ENCODE measurements around the gene MAML2. TPM values are rescaled to one million over a fixed set of nuclear protein-coding genes. Genes with fewer than 3 reads are reported as not detected.

Gene MAML2
- total and polyA plus RNA-seq, 2 of the 8 experiments (the other 6 are each of a cell fraction or from before 2014, with no cell fraction given) = 3.8 to 6.6 TPM

GRCh38 chr11:96095884-96096303, 247.1 kb downstream of the MAML2 start:
- H3K9ac ChIP-seq (replicated peaks in 1 of 4; ENCODE audit: extremely low read depth in 1 of 4, low read depth in 3 of 4, low read length in 3 of 4) = no peak overlapping the region
- no peak overlapping the region for H3K4me2 ChIP-seq (ENCODE audit: insufficient read depth in 1 of 2, low read depth in 2 of 2, low read length in 2 of 2)
- POLR2A ChIA-PET (ENCODE audit: partially characterized antibody) = no interaction called here
- H2AFZ ChIP-seq (ENCODE audit: low read length) = 0 out of 2 replicates have a peak overlapping the region, but pooled peaks have one; percentile 18
- H2AK5ac ChIP-seq (ENCODE audit: low read depth, low read length) = no peak overlapping the region
- H2BK20ac ChIP-seq (ENCODE audit: low read length) = no peak overlapping the region
- TF ChIP-seq JUN (IDR thresholded peaks at IDR 0.05; ENCODE audit: low read depth, low read length) (no peak), SP2 (IDR thresholded peaks at IDR 0.05; ENCODE audit: low read length) (no peak), POLR2A (IDR thresholded peaks at IDR 0.05; ENCODE audit: control extremely low read depth in 1 of 2, low read depth in 2 of 2, low read length in 2 of 2) (no peak), RNF2 (IDR thresholded peaks at IDR 0.05; ENCODE audit: borderline replicate concordance, low read depth, low read length, missing control alignments, poor library complexity, severe bottlenecking) (no peak), EZH2 (IDR thresholded peaks at IDR 0.05; ENCODE audit: low read depth, low read length, severe bottlenecking) (no peak), CBX8 (IDR thresholded peaks at IDR 0.05; ENCODE audit: borderline replicate concordance, low read depth, low read length) (no peak), SUZ12 (IDR thresholded peaks at IDR 0.05; ENCODE audit: low read length) (no peak), CEBPB (IDR thresholded peaks at IDR 0.05; ENCODE audit: low read depth, low read length) (no peak), YY1 (IDR thresholded peaks at IDR 0.05; ENCODE audit: low read depth, low read length) (no peak)
- no peaks in the 10 kb centered on the region for H3K79me2 ChIP-seq (ENCODE audit: control insufficient read depth in 1 of 2, insufficient read depth in 2 of 2, low read length in 2 of 2)
- no peak overlapping the region for H3K4ac ChIP-seq (replicated peaks; ENCODE audit: insufficient read length, low read depth, low read length)
- no peak overlapping the region for H2BK5ac ChIP-seq (ENCODE audit: low read depth, low read length)
- H3K23ac ChIP-seq (ENCODE audit: insufficient read length) = no peak overlapping the region
- no peak overlapping the region for H3K18ac ChIP-seq (ENCODE audit: extremely low read depth, low read length)
- no peaks in the 10 kb centered on the region for H3K9me3 ChIP-seq (ENCODE audit: insufficient read depth in 2 of 2, low read depth in 1 of 2, low read length in 1 of 2)
- peaks cover 0 to 4% (median 1%) of the 10 kb centered on the region in 4 experiments; a peak in 4 of 7 replicates for H3K4me1 ChIP-seq (replicated peaks in 1 of 4; ENCODE audit: control insufficient read depth in 3 of 4, insufficient read depth in 4 of 4, low read length in 3 of 4)
- H4K8ac ChIP-seq (ENCODE audit: extremely low read depth, insufficient read depth, low read length) = no peak overlapping the region
- FAIRE-seq (no peak), DNase-seq (ENCODE audit: low read depth in 1 of 2, low spot score in 2 of 2) (no peak)
- H3K23me2 ChIP-seq (ENCODE audit: low read depth, low read length) = no peaks in the 10 kb centered on the region
- no peaks in the 10 kb centered on the region for H4K20me1 ChIP-seq (replicated peaks in 1 of 2; ENCODE audit: control insufficient read depth in 1 of 2, insufficient read depth in 2 of 2, low read length in 2 of 2)
- no peak overlapping the region for H4K91ac ChIP-seq (replicated peaks; ENCODE audit: insufficient read length, low read length)
- no peak overlapping the region for H3K14ac ChIP-seq (ENCODE audit: insufficient read length)
- no peak overlapping the region for H2BK12ac ChIP-seq (ENCODE audit: low read depth, low read length)
- no peak overlapping the region for H3K56ac ChIP-seq (replicated peaks; ENCODE audit: insufficient read length, low read depth, low read length)
- H3K27me3 ChIP-seq (replicated peaks in 1 of 4; ENCODE audit: control insufficient read depth in 3 of 4, extremely low read depth in 1 of 4, insufficient read depth in 3 of 4, low read length in 3 of 4) = no peaks in the 10 kb centered on the region
- no peak overlapping the region for H3K27ac ChIP-seq (ENCODE audit: low read depth, low read length)
- 75% methylated on average over 2 of the region's 2 CpGs; no CpG with 5 or more reads in 1 of the 2 experiments for WGBS, 2 experiments (ENCODE audit: extremely low coverage in 1 of 2, insufficient coverage in 1 of 2, insufficient read length in 1 of 2, insufficient replicate concordance in 2 of 2, low coverage in 1 of 2, low lambda C conversion rate in 2 of 2, missing lambda C conversion rate in 1 of 2)
- no peaks in the 10 kb centered on the region for H3K79me1 ChIP-seq (ENCODE audit: low read depth, low read length)
- CTCF ChIA-PET (ENCODE audit: partially characterized antibody) = interaction anchor here (0.9 kb wide), 1 partner anchor 12 kb away, joined by 3 read pairs; no protein-coding TSS in a partner anchor
- no peak overlapping the region for H2BK15ac ChIP-seq (ENCODE audit: low read length)
- H3K36me3 ChIP-seq (ENCODE audit: control insufficient read depth in 2 of 4, insufficient read depth in 4 of 4, low read length in 3 of 4) = 0 out of 8 replicates have a peak, but pooled peaks cover 0 to 3% (median 0%) of the 10 kb centered on the region in 4 experiments
- no peak overlapping the region for H3K4me3 ChIP-seq (ENCODE audit: extremely low read depth in 1 of 4, insufficient read depth in 2 of 4, low read depth in 3 of 4, low read length in 4 of 4)
- H2BK120ac ChIP-seq (replicated peaks; ENCODE audit: low read depth, low read length) = no peak overlapping the region
- no peak overlapping the region for H4K5ac ChIP-seq (ENCODE audit: insufficient read length, low read depth, low read length)
